ENCODE data around the gene VPS41. TPM values are rescaled to one million over a fixed set of nuclear protein-coding genes. Genes with fewer than 3 reads are reported as not detected.
A peak's percentile ranks its signal among the peaks of the same experiment; 100 is the strongest.

Gene VPS41
- total RNA-seq, 2 experiments from 2014 or later: 23.2 to 46.1 TPM

DNA sequence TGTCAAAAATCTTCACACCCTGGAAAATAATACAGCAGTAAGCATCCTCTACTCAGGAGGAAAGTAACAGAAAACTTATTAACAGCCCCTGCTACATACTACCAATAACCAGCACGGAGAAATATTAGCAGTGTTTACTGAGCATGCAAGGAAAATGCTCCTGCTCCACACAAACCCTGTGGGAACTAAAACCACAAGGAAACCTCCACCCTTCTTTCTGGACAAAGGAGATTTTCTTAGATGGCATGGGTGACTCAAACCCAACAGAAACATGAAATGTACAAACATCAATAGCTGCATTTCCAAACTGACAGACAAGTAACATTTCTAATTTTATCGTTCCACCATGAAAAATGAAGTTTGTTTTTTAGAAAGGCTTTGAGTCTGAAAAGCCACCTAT, 113.4 kb downstream of the VPS41 start:
- Histone ChIP-seq H2AFZ (ENCODE audit: low read length) (no peak overlapping the region), H3K4me2 (ENCODE audit: low read length) (no peak overlapping the region), H3K4me1 (ENCODE audit: insufficient read depth, low read length, poor library complexity, severe bottlenecking) (no peaks in the 10 kb centered on the region), H3K4me3 (ENCODE audit: low read depth, low read length, poor library complexity, severe bottlenecking) (no peak overlapping the region), H3K79me2 (ENCODE audit: insufficient read depth, low read depth, low read length) (no peaks in the 10 kb centered on the region), H3K9me2 (ENCODE audit: insufficient read depth, low read length) (no peaks in the 10 kb centered on the region), H3K27ac (ENCODE audit: low read depth, low read length, poor library complexity, severe bottlenecking) (no peak overlapping the region), H3K36me3 (ENCODE audit: insufficient read depth, low read length) (no peaks in the 10 kb centered on the region), H3K9me3 (ENCODE audit: low read length) (no peaks in the 10 kb centered on the region), H4K20me1 (ENCODE audit: insufficient read depth, low read length) (no peaks in the 10 kb centered on the region)
- DNase-seq (ENCODE audit: low spot score): no peak
- TF ChIP-seq CTCF (conservative IDR thresholded peaks at IDR 0.05; ENCODE audit: low read length): no peak
- no peak for TF ChIP-seq EZH2phosphoT487 (IDR thresholded peaks at IDR 0.05; ENCODE audit: borderline replicate concordance, low read depth, low read length)
- no TSS peak for BruUV-seq (replicated peaks)
- ChIA-PET CTCF (ENCODE audit: unreplicated experiment) (no interaction called here), POLR2A (no interaction called here)
- intact Hi-C loops (cut with micrococcal nuclease; ENCODE audit: unreplicated experiment): loop anchor here (5.0 kb wide), 2 partner anchors 137 to 662 kb away; no protein-coding TSS in a partner anchor

GRCh38 chr7:38781991-38782390, 127.0 kb downstream of the VPS41 start:
- BruUV-seq (replicated peaks): TSS peak; percentile 16
- no peak for DNase-seq (ENCODE audit: low spot score)
- no peak overlapping the region for H3K4me2 ChIP-seq (ENCODE audit: low read length)

More at GRCh38 chr7:38781991-38782390, 127.0 kb downstream of the VPS41 start:
- H3K36me3 ChIP-seq (ENCODE audit: insufficient read depth, low read length): no peaks in the 10 kb centered on the region
- ChIA-PET CTCF (ENCODE audit: unreplicated experiment) (no interaction called here), POLR2A (interaction anchor here (1.0 to 1.1 kb wide), 2 partner anchors 26 to 37 kb away, joined by 3 to 4 read pairs; no protein-coding TSS in a partner anchor)
- no peak for TF ChIP-seq EZH2phosphoT487 (IDR thresholded peaks at IDR 0.05; ENCODE audit: borderline replicate concordance, low read depth, low read length)
- no peak for TF ChIP-seq CTCF (conservative IDR thresholded peaks at IDR 0.05; ENCODE audit: low read length)
- H3K27ac ChIP-seq (ENCODE audit: low read depth, low read length, poor library complexity, severe bottlenecking): no peak overlapping the region
- H3K4me1 ChIP-seq (ENCODE audit: insufficient read depth, low read length, poor library complexity, severe bottlenecking): peaks cover 11% of the 10 kb centered on the region
- H3K4me3 ChIP-seq (ENCODE audit: low read depth, low read length, poor library complexity, severe bottlenecking): no peak overlapping the region
- no peaks in the 10 kb centered on the region for H4K20me1 ChIP-seq (ENCODE audit: insufficient read depth, low read length)
- H2AFZ ChIP-seq (ENCODE audit: low read length): no peak overlapping the region
- H3K9me3 ChIP-seq (ENCODE audit: low read length): no peaks in the 10 kb centered on the region
- H3K9me2 ChIP-seq (ENCODE audit: insufficient read depth, low read length): no peaks in the 10 kb centered on the region
- intact Hi-C loops (cut with micrococcal nuclease; ENCODE audit: unreplicated experiment): no loop called here
- H3K79me2 ChIP-seq (ENCODE audit: insufficient read depth, low read depth, low read length): no peaks in the 10 kb centered on the region

All from OCI-LY7 (cell line).